ENCODE data around the gene GABBR2.

DNA sequence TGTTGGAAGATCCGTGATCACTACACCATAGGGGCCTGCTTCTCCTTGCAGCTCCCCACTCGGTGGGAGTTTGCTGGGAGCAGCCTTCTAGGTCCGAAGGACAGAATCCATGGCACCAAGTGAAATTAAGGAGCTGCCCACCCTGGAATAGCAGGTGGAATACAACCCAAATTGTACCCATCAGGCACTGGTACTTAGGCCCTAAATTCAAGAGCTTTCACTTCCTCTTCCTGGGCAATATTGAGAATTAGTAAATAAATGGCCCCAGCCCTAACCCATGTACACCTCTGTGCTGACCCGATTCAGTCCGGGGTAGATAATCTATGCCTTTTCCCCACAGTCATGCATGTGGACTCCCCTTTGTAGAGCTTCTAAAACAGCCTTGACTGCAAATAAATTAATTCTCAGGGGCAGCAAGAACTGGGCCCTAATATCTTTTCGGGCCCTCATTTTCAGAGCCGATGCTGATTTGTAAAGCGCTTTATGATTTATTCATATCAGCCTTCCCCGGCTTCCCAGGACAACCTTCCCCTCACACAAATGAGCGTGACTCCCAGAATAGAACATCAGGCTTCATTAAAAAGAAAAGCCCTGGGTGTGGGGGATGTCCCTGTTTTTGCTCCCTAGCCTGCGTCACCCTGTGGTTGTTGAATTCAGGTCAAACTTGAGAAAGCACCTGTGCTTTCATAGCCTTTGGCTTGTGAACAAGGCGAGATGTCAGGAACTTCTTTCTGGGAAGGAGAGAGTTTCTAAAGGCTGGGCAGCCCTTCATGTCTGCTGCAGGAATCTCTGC, 327.2 kb downstream of the GABBR2 start:
- no peak for TF ChIP-seq POLR2A (IDR thresholded peaks at IDR 0.05; ENCODE audit: low read depth, low read length)
- TF ChIP-seq POLR2AphosphoS5 (IDR thresholded peaks at IDR 0.05; ENCODE audit: low read depth, low read length), result no peak
- no peak for TF ChIP-seq TAF1 (IDR thresholded peaks at IDR 0.05; ENCODE audit: borderline replicate concordance, low read depth, low read length)

Data from GM12892 (cell line).